Measurements from ENCODE around the gene TTLL3. TPM values are rescaled to one million over a fixed set of nuclear protein-coding genes. Genes with fewer than 3 reads are reported as not detected.

Gene TTLL3
- polyA plus RNA-seq, 1 donor (not counting 4 experiments of a cell fraction or from before 2014, with no cell fraction given), result 11.3 TPM

- DNase-seq (ENCODE audit: low read depth, low spot score) (no peak), FAIRE-seq (no peak)
- no peak overlapping the region for H3K4me3 ChIP-seq (ENCODE audit: control insufficient read depth in 2 of 3, extremely low read depth in 1 of 3, insufficient read depth in 2 of 3, low read depth in 1 of 3, low read length in 3 of 3)
- no peak overlapping the region for H3K9ac ChIP-seq (ENCODE audit: control insufficient read depth, extremely low read depth, insufficient read depth, low read length)
- H2AFZ ChIP-seq (ENCODE audit: control insufficient read depth, low read length), result no peak overlapping the region
- no peaks in the 10 kb centered on the region for H3K9me1 ChIP-seq (ENCODE audit: control insufficient read depth, extremely low read depth, insufficient read depth, low read length)
- TF ChIP-seq EZH2 (IDR thresholded peaks at IDR 0.05; ENCODE audit: low read length) (no peak), CTCF (optimal IDR thresholded peaks at IDR 0.05 in 1 of 3, IDR thresholded peaks at IDR 0.05 in 1 of 3, conservative IDR thresholded peaks at IDR 0.05 in 1 of 3; ENCODE audit: extremely low read depth in 1 of 3, insufficient read depth in 2 of 3, low read length in 3 of 3) (no peak)
- H4K20me1 ChIP-seq (ENCODE audit: control insufficient read depth, extremely low read depth, insufficient read depth, low read length), result no peaks in the 10 kb centered on the region
- peaks cover 3 to 8% of the 10 kb centered on the region in 2 experiments for H3K36me3 ChIP-seq (ENCODE audit: control insufficient read depth in 2 of 2, extremely low read depth in 1 of 2, insufficient read depth in 2 of 2, low read length in 2 of 2)
- H3K79me2 ChIP-seq (ENCODE audit: control insufficient read depth, insufficient read depth, low read length), result no peaks in the 10 kb centered on the region
- H3K27ac ChIP-seq (ENCODE audit: control insufficient read depth, insufficient read depth, low read length), result no peak overlapping the region
- dilution Hi-C loops (cut with MboI; ENCODE audit: extremely low pct_ligation_motif_present, low sequenced_read_pairs), result no loop called here
- H3K4me2 ChIP-seq (ENCODE audit: control insufficient read depth, extremely low read depth, insufficient read depth, low read depth, low read length), result no peak overlapping the region
- H3K27me3 ChIP-seq (ENCODE audit: control insufficient read depth, extremely low read depth, insufficient read depth, low read length), result no peaks in the 10 kb centered on the region
- H3K4me1 ChIP-seq (ENCODE audit: control insufficient read depth, extremely low read depth, insufficient read depth, low read length), result no peaks in the 10 kb centered on the region
- H3K9me3 ChIP-seq (ENCODE audit: control insufficient read depth, low read depth, low read length), result no peaks in the 10 kb centered on the region
Measured at GRCh38 chr3:9828801-9829755, 19.0 kb downstream of the TTLL3 start.

GRCh38 chr3:9831253-9831652 is 21.2 kb downstream of the TTLL3 start:
- H3K4me3 ChIP-seq (ENCODE audit: control insufficient read depth in 2 of 3, extremely low read depth in 1 of 3, insufficient read depth in 2 of 3, low read depth in 1 of 3, low read length in 3 of 3), result no peak overlapping the region
- H2AFZ ChIP-seq (ENCODE audit: control insufficient read depth, low read length), result no peak overlapping the region
- H3K9ac ChIP-seq (ENCODE audit: control insufficient read depth, extremely low read depth, insufficient read depth, low read length), result no peak overlapping the region
- TF ChIP-seq CTCF (optimal IDR thresholded peaks at IDR 0.05 in 1 of 3, IDR thresholded peaks at IDR 0.05 in 1 of 3, conservative IDR thresholded peaks at IDR 0.05 in 1 of 3; ENCODE audit: extremely low read depth in 1 of 3, insufficient read depth in 2 of 3, low read length in 3 of 3) (no peak), EZH2 (IDR thresholded peaks at IDR 0.05; ENCODE audit: low read length) (no peak)
- FAIRE-seq (no peak), DNase-seq (ENCODE audit: low read depth, low spot score) (no peak)
- no peaks in the 10 kb centered on the region for H3K4me1 ChIP-seq (ENCODE audit: control insufficient read depth, extremely low read depth, insufficient read depth, low read length)
- H3K36me3 ChIP-seq (ENCODE audit: control insufficient read depth in 2 of 2, extremely low read depth in 1 of 2, insufficient read depth in 2 of 2, low read length in 2 of 2), result peaks cover 13 to 18% of the 10 kb centered on the region in 2 experiments
- no peaks in the 10 kb centered on the region for H3K9me3 ChIP-seq (ENCODE audit: control insufficient read depth, low read depth, low read length)
- no peaks in the 10 kb centered on the region for H3K9me1 ChIP-seq (ENCODE audit: control insufficient read depth, extremely low read depth, insufficient read depth, low read length)
- no peak overlapping the region for H3K4me2 ChIP-seq (ENCODE audit: control insufficient read depth, extremely low read depth, insufficient read depth, low read depth, low read length)
- dilution Hi-C loops (cut with MboI; ENCODE audit: extremely low pct_ligation_motif_present, low sequenced_read_pairs), result no loop called here
- H4K20me1 ChIP-seq (ENCODE audit: control insufficient read depth, extremely low read depth, insufficient read depth, low read length), result no peaks in the 10 kb centered on the region
- no peaks in the 10 kb centered on the region for H3K27me3 ChIP-seq (ENCODE audit: control insufficient read depth, extremely low read depth, insufficient read depth, low read length)
- H3K27ac ChIP-seq (ENCODE audit: control insufficient read depth, insufficient read depth, low read length), result no peak overlapping the region
- H3K79me2 ChIP-seq (ENCODE audit: control insufficient read depth, insufficient read depth, low read length), result no peaks in the 10 kb centered on the region
